Subcutaneous adipose tissue (tissue), 4 donors: Measurements from ENCODE around the gene ZNF692. TPM values are rescaled to one million over a fixed set of nuclear protein-coding genes. Genes with fewer than 3 reads are reported as not detected.

Experiments
- total RNA-seq, 4 donors: library from RNA; depleted of rRNA; stranded (reverse); fragments of >200 nt; gene quantifications; one replicate each; pipeline ENCODE4 v1.1.0, GENCODE V29; 2016
- TF ChIP-seq, protein P1 (sequence below): fragments of 450-650 bp; IDR thresholded peaks from one replicate; pipeline ENCODE4 v1.5.1; 2016; ENCODE audit warnings: low read depth, mild to moderate bottlenecking, control low read depth, antibody characterized with exemption, moderate library complexity

Gene ZNF692
- total RNA-seq, 4 donors from 2014 or later = 14.8 to 21.5 (median 18.3) TPM

- TF ChIP-seq, protein P1, sequence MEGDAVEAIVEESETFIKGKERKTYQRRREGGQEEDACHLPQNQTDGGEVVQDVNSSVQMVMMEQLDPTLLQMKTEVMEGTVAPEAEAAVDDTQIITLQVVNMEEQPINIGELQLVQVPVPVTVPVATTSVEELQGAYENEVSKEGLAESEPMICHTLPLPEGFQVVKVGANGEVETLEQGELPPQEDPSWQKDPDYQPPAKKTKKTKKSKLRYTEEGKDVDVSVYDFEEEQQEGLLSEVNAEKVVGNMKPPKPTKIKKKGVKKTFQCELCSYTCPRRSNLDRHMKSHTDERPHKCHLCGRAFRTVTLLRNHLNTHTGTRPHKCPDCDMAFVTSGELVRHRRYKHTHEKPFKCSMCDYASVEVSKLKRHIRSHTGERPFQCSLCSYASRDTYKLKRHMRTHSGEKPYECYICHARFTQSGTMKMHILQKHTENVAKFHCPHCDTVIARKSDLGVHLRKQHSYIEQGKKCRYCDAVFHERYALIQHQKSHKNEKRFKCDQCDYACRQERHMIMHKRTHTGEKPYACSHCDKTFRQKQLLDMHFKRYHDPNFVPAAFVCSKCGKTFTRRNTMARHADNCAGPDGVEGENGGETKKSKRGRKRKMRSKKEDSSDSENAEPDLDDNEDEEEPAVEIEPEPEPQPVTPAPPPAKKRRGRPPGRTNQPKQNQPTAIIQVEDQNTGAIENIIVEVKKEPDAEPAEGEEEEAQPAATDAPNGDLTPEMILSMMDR = no peak
Measured at GRCh38 chr1:248837781-248838356, 21.0 kb downstream of the ZNF692 start, which contains the start of gene ZNF672. Gene ZNF672 (plus strand): TSS chr1:248838224. CDS start chr1:248847275, 9,051 bp downstream.

DNA sequence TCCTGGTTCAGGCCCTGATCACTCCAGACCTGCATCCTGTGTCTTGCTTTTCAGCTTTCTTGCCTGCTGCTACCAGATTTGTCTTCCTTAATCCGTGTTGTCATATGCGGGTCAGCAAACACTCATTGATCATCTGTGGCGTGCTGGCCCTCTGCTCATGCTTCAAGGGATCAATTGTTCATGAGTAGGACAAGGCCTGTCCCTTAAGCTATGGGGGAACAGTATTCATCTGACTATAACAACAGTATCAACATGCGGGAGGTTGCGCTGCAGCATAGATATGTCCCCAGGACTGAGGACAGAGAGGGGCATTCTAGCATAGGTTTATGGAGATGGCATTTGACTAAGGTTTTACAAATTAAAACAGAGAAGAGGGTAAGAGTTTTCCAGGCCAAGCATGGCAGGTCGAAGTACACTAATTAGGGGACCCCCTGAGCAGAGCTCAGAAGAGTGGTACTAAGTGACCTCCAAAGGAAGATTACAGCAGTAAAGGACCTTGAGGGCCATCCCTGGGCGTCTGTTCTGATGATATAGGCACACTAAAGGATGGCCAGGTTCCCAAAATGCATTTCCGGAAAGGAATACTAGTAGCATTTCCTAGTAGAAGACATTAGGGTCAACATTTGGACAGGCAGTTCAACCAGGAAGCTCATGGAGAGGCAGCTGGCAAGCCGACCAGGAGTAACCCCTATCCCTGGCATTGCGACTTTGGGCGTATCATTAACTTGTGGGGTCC is 21.7 kb downstream of the ZNF692 start:
- TF ChIP-seq, protein P1 = no peak

DNA sequence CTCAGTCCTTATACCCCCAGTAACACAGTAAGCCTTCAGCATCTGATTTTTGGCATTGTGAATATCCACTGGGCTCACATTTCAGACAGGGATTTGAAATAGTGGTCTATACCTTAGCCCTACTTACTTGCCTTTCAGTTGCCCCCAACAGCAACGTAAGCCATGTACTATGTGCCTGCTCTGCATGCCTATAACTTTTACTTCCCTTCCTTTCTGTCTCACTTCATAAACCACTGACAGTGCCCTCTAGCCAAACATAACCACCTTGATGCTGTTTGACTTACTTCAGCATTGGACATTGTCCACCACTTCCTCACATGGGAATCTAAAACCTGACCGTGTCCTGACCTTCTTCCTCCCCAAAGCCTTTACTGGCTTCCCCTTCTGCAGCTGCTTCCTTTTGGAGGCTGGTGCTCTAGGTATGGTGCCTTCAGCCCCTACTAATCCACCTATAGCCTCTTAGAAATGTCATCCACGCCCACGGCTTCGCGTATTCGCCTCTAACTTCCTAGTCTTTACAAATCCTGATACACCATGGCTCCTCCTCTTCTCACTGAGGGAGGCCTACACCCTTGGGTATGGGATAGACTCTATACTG is 24.4 kb downstream of the ZNF692 start:
- TF ChIP-seq, protein P1 = no peak

GRCh38 chr1:248831842-248832241 is 27.0 kb downstream of the ZNF692 start:
- TF ChIP-seq, protein P1 = no peak

DNA sequence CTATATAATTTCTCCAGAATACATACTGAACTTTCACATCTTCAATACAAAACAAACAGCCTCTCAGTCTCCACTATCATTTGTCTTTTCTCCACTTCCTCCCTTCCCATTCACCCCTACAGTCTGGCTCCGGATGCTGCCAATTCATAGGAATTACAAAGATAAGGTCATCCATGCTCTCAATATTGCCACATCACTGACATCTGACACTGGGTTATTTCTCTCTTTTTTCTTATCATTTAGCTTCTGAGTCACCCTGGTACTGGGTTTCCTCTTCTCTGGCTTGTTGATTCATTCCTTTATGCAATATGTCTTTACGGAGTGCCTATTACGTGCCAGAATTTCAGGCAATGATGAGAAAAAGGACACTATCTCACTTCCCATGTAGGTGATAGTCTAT is 30.0 kb downstream of the ZNF692 start:
- TF ChIP-seq, protein P1 = no peak

GRCh38 chr1:248825909-248826760 is 32.8 kb downstream of the ZNF692 start, which contains the start of gene SH3BP5L:
Gene SH3BP5L (minus strand): TSS chr1:248825915. CDS start chr1:248824935, 980 bp downstream.
- TF ChIP-seq, protein P1 = no peak
